ENCODE results near the gene GPR176. TPM values are rescaled to one million over a fixed set of nuclear protein-coding genes. Genes with fewer than 3 reads are reported as not detected.

Gene GPR176
- polyA plus RNA-seq, 3 donors = 0.08 to 0.18 TPM; not detected in 1

DNA sequence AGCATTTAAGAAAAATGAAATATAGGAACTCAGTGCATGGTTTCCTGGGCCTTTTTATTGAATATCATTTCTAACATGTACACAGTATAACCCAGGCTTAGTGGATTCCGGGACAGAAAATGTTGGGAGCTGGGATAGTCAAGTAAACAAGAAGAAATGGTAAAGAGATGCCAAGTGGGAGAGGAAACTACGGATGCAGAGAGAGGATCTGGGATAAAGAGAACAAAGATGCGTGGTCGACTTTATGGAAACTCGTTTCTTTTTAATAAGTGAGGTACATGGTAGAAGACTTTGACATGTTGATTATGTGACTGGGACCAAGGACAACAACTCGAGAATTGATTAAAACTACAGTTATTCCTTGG is 1.2 kb upstream of the GPR176 start:
- DNase-seq = no peak
- Histone ChIP-seq H3K9me3 (replicated peaks in 1 of 2; ENCODE audit: control insufficient read depth in 1 of 2, insufficient read depth in 1 of 2, low read length in 2 of 2) (no peaks in the 10 kb centered on the region), H3K27ac (ENCODE audit: low read depth in 1 of 2, low read length in 2 of 2) (no peak overlapping the region), H3K4me1 (ENCODE audit: control insufficient read depth in 1 of 2, insufficient read depth in 2 of 2, low read length in 2 of 2) (peaks cover 20 to 21% of the 10 kb centered on the region in 2 donors), H3K36me3 (replicated peaks in 1 of 2; ENCODE audit: control insufficient read depth in 1 of 2, insufficient read depth in 2 of 2, low read length in 2 of 2) (no peaks in the 10 kb centered on the region), H3K4me2 (replicated peaks; ENCODE audit: extremely low read depth, low read length, poor library complexity, severe bottlenecking) (peak overlapping the region; percentile 96), H3K79me2 (ENCODE audit: insufficient read depth, low read length) (no peaks in the 10 kb centered on the region), H2AFZ (ENCODE audit: insufficient read depth, low read depth, low read length, poor library complexity, severe bottlenecking) (peak overlapping the region; percentile 95), H3K27me3 (ENCODE audit: control insufficient read depth in 2 of 2, insufficient read depth in 2 of 2, low read length in 2 of 2) (peaks cover 25 to 61% of the 10 kb centered on the region in 2 donors), H3K9ac (ENCODE audit: insufficient read depth, low read length, poor library complexity, severe bottlenecking) (peak overlapping the region; percentile 48), H4K20me1 (ENCODE audit: insufficient read depth, low read length) (no peaks in the 10 kb centered on the region), H3K4me3 (replicated peaks in 1 of 3; ENCODE audit: low read depth in 2 of 3, low read length in 3 of 3) (peak overlapping the region; percentile 63 to 84 (median 78))
- 96% methylated on average over 4 of the region's 6 CpGs for WGBS (ENCODE audit: insufficient coverage)
- intact Hi-C loops (cut with micrococcal nuclease) = no loop called here
- peak overlapping the region; percentile 86 to 92 for H3K4me3 Mint-ChIP-seq
- no peak for TF ChIP-seq CTCF (IDR thresholded peaks at IDR 0.05)
- peak overlapping the region in 3 of 7 donors; percentile 20 to 82 (median 61) for H3K27ac Mint-ChIP-seq
- H3K4me1 Mint-ChIP-seq = peaks cover 17% of the 10 kb centered on the region
- H3K27me3 Mint-ChIP-seq (ENCODE audit: low read depth in 3 of 3) = peaks cover 41 to 64% (median 46%) of the 10 kb centered on the region in 3 donors
- H3K36me3 Mint-ChIP-seq = peaks cover 0 to 10% of the 10 kb centered on the region in 2 donors
- H3K9me3 Mint-ChIP-seq = peaks cover 4 to 12% (median 7%) of the 10 kb centered on the region in 7 donors

DNA sequence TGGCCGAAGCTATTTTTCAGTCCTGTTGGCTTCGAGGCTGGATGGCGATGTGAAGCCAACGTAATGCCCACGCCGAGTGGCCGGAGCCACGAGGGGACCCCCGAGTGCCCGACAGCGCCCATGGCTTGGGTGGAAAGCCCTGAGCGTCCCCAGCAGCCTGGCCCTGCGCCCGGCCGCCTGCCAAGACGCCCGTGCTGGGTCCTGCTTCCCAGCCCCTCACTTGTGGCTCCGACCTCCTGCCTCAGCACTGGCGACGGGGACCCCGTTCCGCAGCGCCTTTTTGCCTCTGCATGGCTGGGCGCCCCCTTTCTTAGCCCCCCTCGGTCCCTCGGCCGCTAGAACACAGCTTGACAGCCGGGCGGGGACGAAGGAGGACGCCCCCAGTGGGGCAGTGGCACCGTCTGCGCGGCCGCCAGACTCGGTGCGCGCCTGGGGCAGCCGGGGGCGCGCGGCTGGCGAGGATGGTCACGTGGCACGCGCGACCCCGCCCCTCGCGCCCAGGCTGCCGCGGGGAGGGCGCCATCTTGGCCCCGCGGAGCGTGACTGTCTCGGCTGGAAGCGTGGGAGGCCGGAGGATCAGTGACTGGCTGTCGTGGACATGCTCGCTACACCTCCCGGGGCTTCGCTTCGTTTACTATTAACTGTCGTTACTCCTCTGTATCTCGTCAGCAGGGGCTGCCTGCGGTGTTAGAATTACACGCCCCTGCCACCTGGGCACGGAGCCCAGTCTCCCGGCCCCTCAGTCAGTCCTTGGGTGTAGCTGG is 626 bp upstream of the GPR176 start:
- Mint-ChIP-seq H3K9me3 (peaks cover 4 to 14% (median 7%) of the 10 kb centered on the region in 7 donors), H3K4me1 (peaks cover 17% of the 10 kb centered on the region), H3K27me3 (ENCODE audit: low read depth in 3 of 3) (peaks cover 41 to 64% (median 46%) of the 10 kb centered on the region in 3 donors), H3K36me3 (peaks cover 0 to 10% of the 10 kb centered on the region in 2 donors), H3K27ac (peak overlapping the region in 4 of 7 donors; percentile 20 to 82 (median 60)), H3K4me3 (peak overlapping the region; percentile 86 to 92)
- Histone ChIP-seq H3K4me2 (replicated peaks; ENCODE audit: extremely low read depth, low read length, poor library complexity, severe bottlenecking) (peak overlapping the region; percentile 96), H3K4me1 (ENCODE audit: control insufficient read depth in 1 of 2, insufficient read depth in 2 of 2, low read length in 2 of 2) (peaks cover 20 to 21% of the 10 kb centered on the region in 2 donors), H4K20me1 (ENCODE audit: insufficient read depth, low read length) (no peaks in the 10 kb centered on the region), H3K79me2 (ENCODE audit: insufficient read depth, low read length) (no peaks in the 10 kb centered on the region), H3K27ac (ENCODE audit: low read depth in 1 of 2, low read length in 2 of 2) (no peak overlapping the region), H3K36me3 (replicated peaks in 1 of 2; ENCODE audit: control insufficient read depth in 1 of 2, insufficient read depth in 2 of 2, low read length in 2 of 2) (no peaks in the 10 kb centered on the region), H2AFZ (ENCODE audit: insufficient read depth, low read depth, low read length, poor library complexity, severe bottlenecking) (peak overlapping the region; percentile 95), H3K4me3 (replicated peaks in 1 of 3; ENCODE audit: low read depth in 2 of 3, low read length in 3 of 3) (peak overlapping the region; percentile 63 to 84 (median 78)), H3K27me3 (ENCODE audit: control insufficient read depth in 2 of 2, insufficient read depth in 2 of 2, low read length in 2 of 2) (peaks cover 25 to 66% of the 10 kb centered on the region in 2 donors), H3K9me3 (replicated peaks in 1 of 2; ENCODE audit: control insufficient read depth in 1 of 2, insufficient read depth in 1 of 2, low read length in 2 of 2) (no peaks in the 10 kb centered on the region), H3K9ac (ENCODE audit: insufficient read depth, low read length, poor library complexity, severe bottlenecking) (peak overlapping the region; percentile 48)
- under 1% methylated on average over 65 of the region's 70 CpGs for WGBS (ENCODE audit: insufficient coverage)
- intact Hi-C loops (cut with micrococcal nuclease) = no loop called here
- peak; percentile 63 to 75 (median 67) for DNase-seq
- TF ChIP-seq CTCF (IDR thresholded peaks at IDR 0.05) = no peak
